Stimulated activated CD8-positive, alpha-beta memory T cell treated with anti-CD3 and anti-CD28 coated beads, Interleukin-12 subunit alpha, Interleukin-12 subunit beta, amount 100 ng/mL, for 4 hours (primary cell): ENCODE data around the gene TANC1.

Experiments used
- DNase-seq: peaks from one replicate; pipeline ENCODE4 v3.0.0-alpha.2; 2020; ENCODE audit warnings: low read depth

Gene TANC1

DNA sequence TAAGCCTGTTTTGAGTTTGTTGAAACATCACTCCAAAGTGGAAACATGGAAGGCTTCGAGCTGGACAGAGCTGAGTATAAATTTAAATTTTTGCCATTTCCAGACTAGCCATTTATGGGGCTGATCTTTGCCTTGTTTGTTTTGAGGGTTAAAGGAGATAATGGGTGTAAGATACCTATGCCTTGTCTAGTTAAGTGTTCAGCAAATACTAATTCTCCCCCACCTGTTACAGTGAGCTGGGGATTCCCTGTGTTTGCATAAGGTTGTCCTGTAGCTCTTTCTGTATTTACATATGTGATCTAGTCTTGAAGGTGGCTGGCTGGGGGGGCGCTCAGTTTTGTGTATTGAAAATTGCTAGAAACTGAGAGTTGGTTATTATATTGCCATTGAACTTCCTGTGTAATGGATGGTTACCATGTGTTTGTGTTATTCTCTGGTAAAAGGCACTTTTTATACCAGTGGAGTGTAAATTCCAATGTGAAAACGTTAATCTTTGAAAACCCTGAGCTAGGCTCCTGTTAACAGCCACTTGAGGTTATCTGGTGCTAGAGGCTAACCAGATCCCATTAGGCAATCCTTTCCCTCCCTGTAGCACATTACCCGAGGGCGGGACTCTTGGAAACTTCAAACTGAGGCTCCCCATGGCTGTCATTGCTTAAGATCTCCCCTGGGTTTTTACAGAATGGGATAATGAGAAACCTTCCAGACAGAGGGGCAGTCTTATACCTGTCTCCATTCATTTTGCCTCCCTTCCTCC is 26.7 kb downstream of the TANC1 start:
- no peak for DNase-seq

DNA sequence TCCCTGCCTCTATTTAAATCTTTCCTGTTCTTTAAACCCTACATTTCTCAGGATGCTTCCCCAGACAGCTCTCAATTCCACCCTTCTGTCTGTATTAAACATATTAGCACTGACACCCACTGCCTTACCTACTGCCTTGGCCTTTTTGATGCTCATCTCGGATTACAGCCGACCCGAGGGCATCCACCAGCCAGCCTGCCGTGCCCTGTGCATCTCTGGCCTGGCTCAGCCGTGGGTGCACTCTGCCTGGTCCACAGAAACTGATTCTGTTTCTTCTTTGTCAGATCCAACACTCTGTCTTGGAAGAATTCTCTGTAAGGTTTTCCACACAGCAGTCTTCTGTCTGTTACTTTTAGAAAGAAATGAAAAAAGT is 27.2 kb downstream of the TANC1 start:
- no peak for DNase-seq

GRCh38 chr2:158996378-158996993 is 28.0 kb downstream of the TANC1 start:
- DNase-seq: no peak

- no peak for DNase-seq
These were observed 28.8 kb downstream of the TANC1 start for GRCh38 chr2:158997037-158997790.

DNA sequence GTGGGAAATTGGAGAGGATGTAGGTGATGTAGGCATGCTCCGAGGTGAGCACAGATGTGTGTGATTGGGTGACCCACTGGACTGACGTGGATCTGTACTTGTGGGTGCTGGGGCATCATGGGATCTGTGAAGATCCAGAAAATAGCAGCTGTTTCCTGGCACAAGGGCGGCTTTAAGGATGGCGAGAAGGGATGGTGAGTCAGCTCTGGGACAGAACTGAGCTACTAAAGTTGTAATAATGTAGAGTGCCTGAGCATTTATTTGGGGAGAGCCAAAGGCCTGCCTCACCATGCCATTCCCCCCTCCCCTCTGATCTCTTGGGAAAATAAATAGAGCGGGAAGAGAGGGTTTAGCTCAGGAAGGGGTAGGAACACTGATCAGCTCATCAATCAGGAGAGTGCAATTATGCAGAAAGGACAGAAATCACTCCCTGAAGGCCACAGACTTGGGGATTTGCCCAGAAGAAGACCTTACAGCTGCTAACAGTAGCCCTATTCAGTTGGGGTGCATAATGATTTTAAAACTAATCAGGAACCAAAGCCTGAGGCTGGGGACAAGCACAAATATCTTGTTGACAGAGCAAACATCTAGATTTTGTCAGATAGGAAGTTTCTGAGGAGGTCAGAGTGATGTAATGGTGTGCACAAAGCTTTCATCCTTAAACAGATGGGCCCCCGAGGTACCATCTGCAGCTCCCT is 30.3 kb downstream of the TANC1 start:
- no peak for DNase-seq

DNA sequence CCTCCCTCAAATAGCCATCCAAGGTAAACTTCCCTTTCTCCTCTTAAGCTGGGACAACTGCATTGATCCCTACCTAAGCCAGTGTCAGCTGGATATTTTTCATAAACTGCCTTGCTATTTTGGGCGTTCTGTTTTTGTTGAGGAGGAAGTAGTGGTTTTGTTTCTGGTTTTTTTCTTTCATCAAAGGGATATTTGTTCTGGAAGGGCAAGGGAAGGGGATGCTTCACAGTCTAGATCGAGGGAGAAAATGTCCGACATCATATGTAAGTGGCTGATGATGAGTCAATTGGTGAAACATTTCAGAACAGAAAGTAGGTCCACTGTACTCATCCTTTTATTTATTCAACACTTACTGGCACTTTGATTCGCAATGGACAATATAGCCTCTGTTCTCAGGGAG is 31.0 kb downstream of the TANC1 start:
- DNase-seq: no peak

DNA sequence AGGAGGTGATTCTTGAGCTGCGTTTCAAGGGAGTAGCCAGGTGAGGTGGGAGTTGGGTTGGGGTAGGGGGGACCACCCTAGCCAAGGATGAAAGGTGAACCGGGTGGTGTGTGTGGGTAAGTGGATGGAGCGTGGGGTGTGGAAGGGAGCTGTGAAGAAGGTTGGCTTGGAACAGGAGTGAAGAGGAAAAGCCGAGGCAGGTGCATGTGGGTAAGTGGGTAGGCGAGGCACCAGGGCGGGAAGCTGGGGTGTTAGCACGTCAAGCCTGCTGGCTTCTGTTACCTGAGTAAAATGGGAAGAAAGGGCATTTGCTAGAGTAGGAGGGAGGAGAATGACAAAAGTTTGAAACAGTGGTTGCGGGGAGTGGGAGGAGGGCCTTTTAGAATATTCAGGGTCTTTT is 31.6 kb downstream of the TANC1 start:
- no peak for DNase-seq

DNA sequence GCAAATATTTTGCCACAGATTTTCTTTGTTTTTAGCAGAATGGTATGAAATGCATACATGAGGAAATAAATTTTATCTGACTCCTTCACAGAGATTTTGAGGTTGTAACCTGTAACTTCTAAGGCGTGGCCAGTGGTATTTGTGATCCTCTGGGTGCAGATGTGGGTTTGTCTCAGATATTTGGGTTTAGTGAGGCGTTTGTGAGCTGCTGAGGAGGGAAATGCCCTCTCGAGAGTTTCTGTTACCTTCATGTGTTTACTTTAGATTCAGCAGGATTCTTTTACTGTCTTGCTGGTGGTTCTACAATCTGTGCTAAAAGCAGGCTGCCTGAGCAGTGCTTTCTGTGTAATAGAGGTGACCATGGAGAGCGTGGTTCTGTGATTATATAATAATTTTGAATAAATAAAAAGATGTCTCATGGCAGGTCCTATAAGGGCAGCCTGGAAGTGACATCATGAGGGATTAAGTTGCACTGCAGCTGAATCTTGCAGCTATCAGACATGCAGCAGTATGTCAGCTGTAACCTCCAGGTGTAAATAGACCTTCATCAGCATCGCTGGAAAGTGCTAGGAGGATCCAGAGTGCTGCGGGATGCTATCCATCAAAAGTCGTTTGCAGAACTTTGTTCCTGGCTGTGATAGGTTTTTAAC is 34.1 kb downstream of the TANC1 start:
- DNase-seq: no peak

- no peak for DNase-seq
These were observed 35.1 kb downstream of the TANC1 start for GRCh38 chr2:159003555-159003954.

DNA sequence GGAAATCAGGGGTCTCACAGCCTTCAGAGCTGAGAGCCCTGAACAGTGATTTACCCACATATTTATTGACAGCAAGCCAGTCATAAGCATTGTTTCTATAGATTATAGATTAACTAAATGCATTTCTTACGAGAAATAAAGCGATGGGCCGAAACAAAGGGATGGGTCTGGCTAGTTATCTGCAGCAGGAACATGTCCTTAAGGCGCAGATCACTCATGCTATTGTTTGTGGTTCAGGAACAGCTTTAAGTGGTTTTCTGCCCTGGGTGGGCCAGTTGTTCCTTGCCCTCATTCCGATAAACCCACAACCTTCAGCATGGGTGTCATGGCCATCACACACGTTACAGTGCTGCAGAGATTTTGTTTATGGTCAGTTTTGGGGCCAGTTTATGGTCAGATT is 36.4 kb downstream of the TANC1 start:
- no peak for DNase-seq

GRCh38 chr2:159009940-159010339 is 41.5 kb downstream of the TANC1 start:
- no peak for DNase-seq

GRCh38 chr2:159010340-159010739 is 41.9 kb downstream of the TANC1 start:
- DNase-seq: no peak

DNA sequence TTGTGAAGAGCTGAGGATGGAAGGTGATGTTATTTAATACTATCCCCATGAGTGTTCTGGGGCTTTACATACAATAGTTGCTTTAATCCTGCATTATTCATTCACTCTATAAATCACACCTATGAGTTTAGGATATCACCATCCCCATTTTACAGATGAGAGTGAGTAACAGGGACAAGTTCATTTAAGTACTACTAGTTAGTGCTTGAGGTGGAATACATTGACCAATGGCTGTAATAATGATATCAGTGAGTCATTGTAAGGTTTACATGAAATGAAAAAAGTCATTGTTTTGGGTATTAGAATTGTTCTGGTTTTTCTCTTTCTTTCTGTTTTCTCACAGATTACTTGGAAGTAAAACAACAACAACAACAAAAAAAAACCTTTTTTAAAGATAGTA is 42.5 kb downstream of the TANC1 start:
- DNase-seq: no peak

- DNase-seq: no peak
These were observed 43.7 kb downstream of the TANC1 start for GRCh38 chr2:159012142-159012541.

GRCh38 chr2:159013103-159013502 is 44.7 kb downstream of the TANC1 start:
- DNase-seq: no peak

DNA sequence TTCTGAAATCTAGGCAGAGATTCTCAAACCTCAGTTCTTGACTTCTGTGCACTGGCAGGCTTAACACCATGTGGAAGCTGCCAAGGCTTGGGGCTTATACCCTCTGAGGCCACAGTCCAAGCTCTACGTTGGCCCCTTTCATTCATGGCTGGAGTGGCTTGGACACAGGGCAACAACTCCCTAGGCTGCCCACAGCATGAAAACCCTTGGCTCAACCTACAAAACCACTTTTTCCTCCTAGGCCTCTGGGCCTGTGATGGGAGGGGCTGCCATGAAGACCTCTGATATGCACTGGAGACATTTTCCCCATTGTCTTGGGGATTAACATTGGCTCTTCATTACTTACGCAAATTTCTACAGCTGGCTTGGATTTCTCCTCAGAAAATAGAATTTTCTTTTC is 46.7 kb downstream of the TANC1 start:
- no peak for DNase-seq

DNA sequence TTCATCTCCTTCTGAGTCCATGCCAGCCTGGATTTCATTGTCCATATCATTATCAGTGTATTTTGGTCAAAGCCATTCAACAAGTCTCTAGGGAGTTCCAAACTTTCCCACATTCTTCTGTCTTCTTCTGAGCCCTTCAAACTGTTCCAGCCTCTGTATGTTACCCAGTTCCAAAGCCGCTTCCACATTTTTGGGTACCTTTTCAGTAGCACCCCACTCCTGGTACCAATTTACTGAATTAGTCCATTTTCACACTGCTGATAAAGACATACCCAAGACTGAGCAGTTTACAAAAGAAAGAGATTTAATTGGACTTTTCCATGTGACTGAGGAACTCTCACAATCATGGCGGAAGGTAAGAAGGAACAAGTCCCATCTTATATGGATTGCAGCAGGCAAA is 47.4 kb downstream of the TANC1 start:
- DNase-seq: no peak

- DNase-seq: no peak
These were observed 49.4 kb downstream of the TANC1 start for GRCh38 chr2:159017837-159018236.

GRCh38 chr2:159019021-159019420 is 50.6 kb downstream of the TANC1 start:
- no peak for DNase-seq

- no peak for DNase-seq
These were observed 53.6 kb downstream of the TANC1 start for GRCh38 chr2:159022019-159022418.

DNA sequence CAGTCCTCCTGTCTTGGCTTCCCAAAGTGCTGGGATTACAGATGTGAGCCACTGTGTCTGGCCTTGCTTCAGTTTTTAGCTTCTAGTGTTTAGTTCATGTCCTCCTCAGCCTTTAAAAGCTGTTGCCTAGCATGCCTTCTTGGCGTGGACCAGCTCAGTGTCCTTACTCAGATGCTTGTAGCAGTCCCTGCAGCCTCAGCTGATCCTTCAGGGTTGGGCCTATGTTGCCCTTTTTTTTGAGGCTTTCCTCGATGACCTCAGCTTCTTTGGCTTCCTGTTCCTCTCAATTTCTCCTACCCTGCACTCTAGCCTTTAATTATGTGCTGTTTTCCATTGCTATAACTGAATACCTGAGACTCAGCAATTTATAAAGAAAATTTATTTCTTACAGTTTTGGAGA is 57.7 kb downstream of the TANC1 start:
- no peak for DNase-seq

- DNase-seq: no peak
These were observed 60.3 kb downstream of the TANC1 start for GRCh38 chr2:159028776-159029175.
